Kidney epithelial cell (primary cell): ENCODE results near the gene CPLX4. TPM values are rescaled to one million over a fixed set of nuclear protein-coding genes. Genes with fewer than 3 reads are reported as not detected.

Source experiments
- DNase-seq: peaks from one replicate; pipeline ENCODE4 v3.0.0-alpha.2; 2010; ENCODE audit warnings: low read depth
- H3K27me3 ChIP-seq: 2 replicates; pipeline ENCODE4 v1.6.0; 2011; ENCODE audit warnings: low read length; ENCODE audit not compliant: control insufficient read depth, insufficient read depth
- H3K36me3 ChIP-seq: 2 replicates; pipeline ENCODE4 v1.5.1; 2011; ENCODE audit warnings: low read length; ENCODE audit not compliant: control insufficient read depth, insufficient read depth
- H3K4me3 ChIP-seq: 2 replicates; pipeline ENCODE4 v1.5.1; 2011; ENCODE audit warnings: low read depth, mild to moderate bottlenecking, control low read depth, low read length
- CTCF ChIP-seq: IDR thresholded peaks from 2 replicates; pipeline ENCODE4 v1.5.1; 2011; ENCODE audit warnings: mild to moderate bottlenecking, moderate library complexity, low read length, control low read depth, inconsistent platforms; ENCODE audit not compliant: insufficient read depth, poor library complexity, severe bottlenecking
- total RNA-seq: library from RNA; depleted of rRNA; stranded (reverse); fragments of >200 nt; gene quantifications from 2 replicates; pipeline ENCODE4 v1.2.3, GENCODE V29; 2015

Gene CPLX4
- total RNA-seq, 1 donor from 2014 or later, result not detected

GRCh38 chr18:59343926-59344325 is 25.5 kb upstream of the CPLX4 start:
- DNase-seq, result no peak
- H3K4me3 ChIP-seq, result no peak overlapping the region
- no peaks in the 10 kb centered on the region for H3K27me3 ChIP-seq
- H3K36me3 ChIP-seq, result no peaks in the 10 kb centered on the region
- no peak for TF ChIP-seq CTCF

GRCh38 chr18:59340817-59341216 is 22.4 kb upstream of the CPLX4 start:
- Histone ChIP-seq H3K36me3 (no peaks in the 10 kb centered on the region), H3K27me3 (no peaks in the 10 kb centered on the region), H3K4me3 (no peak overlapping the region)
- no peak for DNase-seq
- TF ChIP-seq CTCF, result no peak

- no peak for DNase-seq
- no peaks in the 10 kb centered on the region for H3K27me3 ChIP-seq
- H3K36me3 ChIP-seq, result no peaks in the 10 kb centered on the region
- TF ChIP-seq CTCF, result no peak
- H3K4me3 ChIP-seq, result no peak overlapping the region
Observed at GRCh38 chr18:59340312-59340711, 21.9 kb upstream of the CPLX4 start.

- Histone ChIP-seq H3K36me3 (no peaks in the 10 kb centered on the region), H3K4me3 (no peak overlapping the region), H3K27me3 (no peaks in the 10 kb centered on the region)
- DNase-seq, result no peak
- no peak for TF ChIP-seq CTCF
Observed at GRCh38 chr18:59332986-59333385, 14.5 kb upstream of the CPLX4 start.

GRCh38 chr18:59328683-59329082 is 10.2 kb upstream of the CPLX4 start:
- DNase-seq, result no peak
- Histone ChIP-seq H3K27me3 (no peaks in the 10 kb centered on the region), H3K36me3 (no peaks in the 10 kb centered on the region), H3K4me3 (no peak overlapping the region)
- TF ChIP-seq CTCF, result no peak

GRCh38 chr18:59325965-59326364 is 7.5 kb upstream of the CPLX4 start:
- DNase-seq, result no peak
- H3K4me3 ChIP-seq, result no peak overlapping the region
- no peaks in the 10 kb centered on the region for H3K36me3 ChIP-seq
- TF ChIP-seq CTCF, result no peak
- no peaks in the 10 kb centered on the region for H3K27me3 ChIP-seq
